Neural progenitor cell (in vitro differentiated cells): Measurements from ENCODE around the gene SRSF9.

Experiments used
- CTCF ChIP-seq: fragments of 200-600 bp; sonication (generic); IDR thresholded peaks from 2 replicates; pipeline ENCODE4 v1.5.1; 2017; ENCODE audit warnings: antibody characterized with exemption, mild to moderate bottlenecking
- EZH2phosphoT487 ChIP-seq: fragments of 200-600 bp; sonication (generic); IDR thresholded peaks from 2 replicates; pipeline ENCODE4 v1.6.1; 2017; ENCODE audit warnings: antibody characterized with exemption

- TF ChIP-seq CTCF: peak; percentile 8
- no peak for TF ChIP-seq EZH2phosphoT487
Observed at GRCh38 chr12:120496413-120497340, 27.1 kb upstream of the SRSF9 start.
